Erythroblast (primary cell): ENCODE results near the gene DUSP9.
"Not testable (repeated sequence)": the region's sequence is repeated elsewhere in the genome, so short reads cannot be mapped to it uniquely, and the experiment has no call there.

Source experiments
- DNase-seq, 2 experiments: peaks; one replicate each; lab custom pipeline; 2025; lab: John Stamatoyannopoulos, UW
- GATA1 ChIP-seq: IDR thresholded peaks from 2 replicates; pipeline ENCODE4 v1.6.1; 2011; ENCODE audit warnings: low read depth, mild to moderate bottlenecking, control low read depth, low read length, moderate library complexity
- POLR2A ChIP-seq: IDR thresholded peaks from 2 replicates; pipeline ENCODE4 v1.6.1; 2011; ENCODE audit warnings: mild to moderate bottlenecking, low read length

DUSP9 gene

GRCh38 chrX:153694687-153695270, 47.8 kb downstream of the DUSP9 start:
- no peak for DNase-seq
- TF ChIP-seq GATA1 (no peak), POLR2A (no peak)

- DNase-seq, result no peak
Measured at GRCh38 chrX:153696100-153696499, 49.1 kb downstream of the DUSP9 start.

GRCh38 chrX:153696538-153696937, 49.5 kb downstream of the DUSP9 start:
- DNase-seq, result not testable (repeated sequence)

More at GRCh38 chrX:153696100-153696499, 49.1 kb downstream of the DUSP9 start:
- no peak for TF ChIP-seq POLR2A
- no peak for TF ChIP-seq GATA1

GRCh38 chrX:153696986-153697722, 50.2 kb downstream of the DUSP9 start:
- DNase-seq, result not testable (repeated sequence)

- no peak for DNase-seq
- TF ChIP-seq POLR2A, result no peak
- no peak for TF ChIP-seq GATA1
Measured at GRCh38 chrX:153697924-153698865, 51.2 kb downstream of the DUSP9 start.

GRCh38 chrX:153699210-153699783, 52.3 kb downstream of the DUSP9 start:
- not testable (repeated sequence) for DNase-seq

- not testable (repeated sequence) for DNase-seq
Measured at GRCh38 chrX:153699784-153700371, 52.9 kb downstream of the DUSP9 start.

GRCh38 chrX:153700376-153700945, 53.5 kb downstream of the DUSP9 start:
- no peak for TF ChIP-seq GATA1
- TF ChIP-seq POLR2A, result no peak
- DNase-seq, result no peak
